Frontal cortex (tissue), 4 donors: Measurements from ENCODE around the gene MYO5C. TPM values are rescaled to one million over a fixed set of nuclear protein-coding genes. Genes with fewer than 3 reads are reported as not detected.
"Not testable (repeated sequence)": the region's sequence is repeated elsewhere in the genome, so short reads cannot be mapped to it uniquely, and the experiment has no call there.

Experiments used
- DNase-seq, 2 donors: peaks; one replicate each; pipeline ENCODE4 v3.0.0; 2012; ENCODE audit warnings: low spot score in 2 of 2
- FAIRE-seq: peaks from 2 replicates; lab custom pipeline; 2012; peaks lifted over from hg19 to GRCh38; lab: Jason Lieb, UNC
- total RNA-seq: library from RNA; depleted of rRNA; stranded (reverse); fragments of >200 nt; gene quantifications from one replicate; pipeline ENCODE4 v1.2.3, GENCODE V29; 2014
- donor health status: control.
- donor health status: control.
- donor health status: control.

MYO5C gene
- total RNA-seq, 1 donor from 2014 or later, result 1.6 TPM

DNA sequence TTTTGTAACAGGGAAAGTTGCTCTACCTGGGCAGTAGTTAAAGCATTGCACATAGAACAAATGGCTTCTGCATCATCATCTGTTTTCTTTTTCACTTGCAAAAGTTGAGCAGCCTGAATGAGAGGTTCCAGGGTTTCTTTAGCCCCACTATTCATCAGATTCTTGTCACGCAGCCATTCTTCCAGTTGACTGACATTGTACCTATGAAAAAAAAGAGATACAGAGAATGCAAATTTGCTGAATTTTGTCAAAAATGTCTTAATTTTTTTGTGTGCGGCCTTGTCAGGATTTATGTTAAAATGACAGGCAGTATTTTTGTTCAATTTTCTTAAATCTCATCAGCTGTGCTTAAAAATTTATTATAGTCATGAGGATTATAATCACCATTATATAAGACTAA, 21.4 kb upstream of the MYO5C start:
- FAIRE-seq, result no peak
- DNase-seq, result no peak

DNA sequence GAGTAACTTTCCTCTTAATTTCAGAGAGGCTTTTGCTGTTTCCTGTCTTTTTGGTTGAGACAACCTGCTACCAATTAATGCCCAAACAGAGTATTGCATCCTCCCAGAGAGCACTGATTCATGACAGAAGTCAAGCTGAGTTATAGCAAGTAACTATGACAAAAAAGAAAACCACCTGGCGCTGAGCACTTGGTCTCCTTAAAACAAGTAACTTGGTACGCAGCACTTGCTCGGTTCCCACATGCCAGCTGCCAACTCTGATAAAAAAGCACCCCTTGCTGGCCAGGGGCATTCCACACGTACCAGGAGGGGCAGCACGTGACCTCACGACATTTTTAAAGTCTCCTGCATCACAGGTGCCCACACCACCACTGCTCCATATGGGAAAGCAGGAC, 13.5 kb upstream of the MYO5C start:
- DNase-seq (no peak), FAIRE-seq (no peak)

DNA sequence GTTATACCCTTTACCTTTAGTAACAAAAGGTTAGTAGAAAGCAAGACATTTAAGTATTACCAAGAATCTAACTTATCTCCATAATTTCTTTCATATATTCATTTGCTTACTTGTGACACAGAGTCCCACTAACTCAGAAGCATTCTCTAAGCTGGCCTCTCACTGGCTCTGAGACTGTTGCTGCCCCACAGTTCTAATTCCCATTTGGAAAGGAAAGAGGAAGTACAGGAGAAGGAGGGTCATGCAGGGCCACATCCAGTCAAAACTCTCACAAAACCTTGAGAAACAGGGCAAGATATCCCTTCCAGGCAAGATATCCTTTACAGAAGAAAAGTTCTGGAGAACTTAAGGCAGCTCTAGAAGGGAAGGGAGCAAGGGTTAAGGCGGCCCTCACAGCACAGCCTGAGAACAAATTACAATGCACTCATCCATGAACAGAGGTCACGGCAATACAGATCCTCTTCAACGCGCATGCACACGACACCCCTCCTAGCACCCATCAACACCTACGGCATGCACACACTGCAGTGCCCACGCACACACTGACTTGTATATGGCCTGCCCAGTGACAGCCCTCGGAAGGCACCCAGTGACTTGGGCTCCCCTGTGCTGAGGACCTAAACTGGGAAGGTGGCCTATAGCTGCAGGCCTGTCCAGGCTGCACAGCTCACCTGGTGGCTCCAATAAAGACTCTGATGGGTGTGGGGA, 13.0 kb upstream of the MYO5C start:
- FAIRE-seq (no peak), DNase-seq (no peak)

DNA sequence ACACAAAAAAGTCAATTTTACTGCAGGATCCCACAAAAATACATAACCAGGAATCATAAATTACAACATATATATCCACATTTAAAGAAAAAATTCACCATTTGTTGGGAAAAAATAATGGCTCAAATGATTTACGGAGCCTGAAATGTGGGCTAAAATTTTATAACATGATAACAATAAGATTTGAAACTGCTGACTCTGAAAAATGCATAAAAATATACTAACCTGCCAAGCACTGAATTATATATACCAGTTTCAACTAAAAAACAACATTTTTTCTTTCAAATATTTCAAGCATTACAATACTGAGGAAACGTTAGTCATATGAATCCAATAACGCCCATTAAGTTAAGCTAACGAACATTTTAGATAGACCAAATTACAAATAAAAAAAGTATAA, 12.2 kb upstream of the MYO5C start:
- no peak for DNase-seq
- no peak for FAIRE-seq

DNA sequence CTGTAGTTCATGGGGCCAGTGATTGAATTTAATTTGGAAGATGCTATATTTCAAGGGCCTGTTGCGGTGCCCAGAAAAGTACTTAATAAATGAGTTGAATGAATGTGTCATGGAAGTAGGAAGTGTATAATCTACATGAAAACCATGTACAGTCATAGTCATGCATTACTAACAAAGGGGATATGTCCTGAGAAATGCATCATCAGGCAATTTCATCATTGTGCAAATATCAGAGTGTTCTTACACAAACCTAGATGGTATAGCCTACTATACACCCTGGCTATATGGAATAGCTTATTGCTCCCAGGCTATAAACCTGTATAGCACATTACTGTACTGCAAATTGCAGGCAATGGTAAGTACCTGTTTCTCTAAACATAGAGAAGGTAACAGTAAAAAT, 10.7 kb upstream of the MYO5C start:
- FAIRE-seq (no peak), DNase-seq (no peak)

DNA sequence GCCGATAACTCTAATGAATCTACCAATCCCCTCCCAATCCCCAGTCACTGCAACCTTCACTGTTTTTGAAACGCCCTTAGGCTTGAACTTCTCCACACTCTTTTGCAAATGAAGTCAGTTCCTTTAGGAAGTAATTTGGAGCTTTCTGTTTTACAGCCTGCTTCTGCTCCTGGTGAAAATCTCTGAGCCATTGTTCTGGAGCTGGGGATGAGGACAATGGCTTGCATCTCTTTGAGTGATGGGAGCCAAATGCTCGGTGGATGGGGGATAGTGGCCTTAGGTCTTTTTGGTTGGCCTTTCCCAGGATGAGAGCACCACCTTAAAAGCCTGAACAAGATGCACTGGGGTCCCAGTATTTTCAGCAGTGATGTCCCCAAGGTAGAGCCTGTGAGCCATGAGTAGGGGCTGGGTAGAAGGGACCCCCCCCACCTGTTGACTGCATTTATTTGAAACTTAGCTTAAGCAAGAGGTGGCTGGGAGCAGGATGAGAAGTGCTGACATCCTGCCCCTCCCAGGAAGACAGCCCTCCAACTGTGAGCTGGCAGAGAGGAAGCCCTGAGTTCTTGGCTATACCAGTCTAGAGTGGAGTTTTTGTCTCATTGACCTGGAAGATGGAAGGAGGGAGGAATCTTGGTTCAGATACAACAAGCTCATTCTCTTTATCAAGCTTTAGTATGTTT, 7.6 kb upstream of the MYO5C start:
- DNase-seq, result no peak
- no peak for FAIRE-seq

DNA sequence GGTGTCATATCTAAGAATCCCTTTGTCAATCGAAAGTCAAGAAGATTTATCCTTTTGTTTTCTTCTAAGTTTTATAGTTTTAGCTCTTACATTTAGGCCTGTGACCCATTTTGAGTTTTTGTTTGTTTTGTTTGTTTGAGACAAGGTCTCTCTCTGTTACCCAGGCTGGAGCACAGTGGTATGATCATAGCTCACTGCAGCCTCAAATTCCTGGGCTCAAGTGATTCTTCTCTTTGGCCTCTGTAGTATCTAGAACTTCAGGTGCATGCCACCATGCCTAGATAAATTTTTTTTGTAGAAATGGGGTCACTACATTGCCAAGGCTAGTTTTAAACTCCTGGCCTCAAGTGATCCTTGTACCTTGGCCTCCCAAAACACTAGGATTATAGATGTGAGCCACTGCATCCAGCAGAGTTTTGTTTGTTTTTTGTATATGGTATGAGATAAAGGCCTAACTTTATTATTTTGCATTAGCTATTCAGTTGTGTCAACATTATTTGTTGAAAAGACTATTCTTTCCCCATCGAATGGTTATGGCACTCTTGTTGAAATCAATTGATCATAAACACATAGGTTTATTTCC, 5.8 kb upstream of the MYO5C start:
- no peak for FAIRE-seq
- DNase-seq, result no peak

DNA sequence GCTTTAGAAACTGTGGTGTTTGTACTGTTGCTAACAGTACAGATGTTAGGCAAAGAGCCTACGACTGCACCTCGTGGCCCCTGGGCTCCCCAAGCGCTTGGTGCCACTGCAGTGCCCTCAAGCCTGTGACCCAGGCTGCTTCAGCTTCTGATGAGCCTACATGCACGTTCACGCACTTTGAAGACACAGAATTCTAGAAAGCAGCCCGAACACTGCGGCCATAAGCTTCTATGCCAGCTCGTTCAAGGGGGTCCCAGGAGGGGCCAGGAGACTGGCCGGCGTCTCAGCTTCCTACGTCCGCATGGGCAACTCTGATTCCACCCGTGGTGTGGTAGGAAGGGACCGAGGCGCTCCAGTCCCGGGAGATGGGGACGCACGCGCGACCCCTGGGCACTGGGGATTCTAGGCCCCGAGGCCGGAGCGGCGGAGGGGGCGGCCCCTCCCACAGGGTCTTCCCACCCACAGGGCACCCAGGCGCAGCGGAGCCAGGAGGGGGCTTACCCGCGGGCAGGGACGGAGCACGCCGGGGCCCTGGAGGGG, 653 bp downstream of the MYO5C start:
- no peak for DNase-seq
- no peak for FAIRE-seq

DNA sequence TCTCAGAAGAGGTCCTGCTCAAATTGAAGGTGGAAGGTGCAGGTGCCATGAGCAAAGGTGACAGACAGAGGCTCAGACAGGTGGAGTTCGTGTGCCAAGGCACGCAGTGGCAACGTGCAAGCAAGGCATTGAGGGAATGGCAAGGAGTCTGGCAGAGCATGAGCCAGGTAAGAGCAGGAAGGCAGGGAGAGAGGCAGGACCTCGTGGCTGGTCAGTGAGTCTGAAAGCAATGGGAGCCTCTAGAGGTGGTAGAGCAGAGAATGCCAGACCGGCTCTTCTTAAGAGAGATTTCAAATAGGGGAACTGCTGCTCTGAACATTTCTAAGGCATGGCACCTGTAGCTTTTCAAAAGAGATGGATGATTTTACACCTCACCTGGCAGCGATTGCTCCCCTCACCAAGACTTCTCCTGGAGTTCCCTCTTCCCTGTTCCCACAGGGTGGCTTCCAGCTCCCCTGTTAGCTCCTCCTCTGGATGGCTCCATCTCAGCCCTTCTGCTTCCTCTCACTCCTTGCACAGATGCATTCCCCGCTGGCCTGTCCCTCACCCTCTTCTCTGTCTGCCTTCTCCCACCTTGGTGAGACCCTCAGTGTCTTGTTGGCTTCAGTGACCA, 2.7 kb downstream of the MYO5C start:
- no peak for FAIRE-seq

DNA sequence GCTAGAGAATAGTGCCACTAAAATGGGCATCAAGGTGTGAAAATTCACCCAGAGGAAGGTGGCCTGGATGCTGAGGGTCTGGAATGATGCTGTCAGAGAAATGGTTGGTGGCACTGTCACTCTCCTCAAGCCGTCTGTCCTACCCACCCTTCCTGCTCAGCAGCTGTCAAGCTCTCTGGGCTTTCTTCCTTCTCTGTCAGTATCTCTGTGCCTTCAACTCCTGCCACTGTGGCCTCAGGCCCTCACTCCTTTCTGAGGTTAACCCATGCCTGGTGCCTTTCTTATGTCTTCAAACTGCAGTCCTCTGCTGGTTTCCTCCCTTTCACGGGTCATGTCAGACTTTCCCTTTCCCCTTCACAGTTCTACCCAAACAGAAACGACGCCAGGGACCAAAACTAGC, 4.4 kb downstream of the MYO5C start:
- FAIRE-seq, result no peak

More for the DNA sequence above, 2.7 kb downstream of the MYO5C start:
- no peak for DNase-seq

DNA sequence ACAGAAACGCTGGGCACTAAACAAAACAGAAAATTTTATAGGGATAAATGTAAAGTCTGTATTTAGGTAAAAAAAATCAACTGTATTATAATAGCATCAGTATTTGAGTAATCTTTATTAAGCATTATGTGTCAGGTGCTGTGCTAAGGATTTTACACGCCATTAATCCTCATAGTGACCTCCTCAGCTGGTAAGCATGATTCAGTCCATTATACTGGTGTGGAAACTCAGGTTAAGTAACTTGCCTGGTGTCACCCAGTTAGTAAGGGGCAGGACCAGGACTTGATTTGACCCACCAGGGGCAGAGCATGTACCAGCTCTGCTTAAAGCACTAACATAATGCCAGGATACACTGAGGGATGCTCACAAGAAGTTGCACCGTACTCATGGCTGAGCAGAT, 4.8 kb downstream of the MYO5C start:
- no peak for FAIRE-seq
- DNase-seq, result no peak

More for the DNA sequence above, 4.4 kb downstream of the MYO5C start:
- DNase-seq, result no peak

DNA sequence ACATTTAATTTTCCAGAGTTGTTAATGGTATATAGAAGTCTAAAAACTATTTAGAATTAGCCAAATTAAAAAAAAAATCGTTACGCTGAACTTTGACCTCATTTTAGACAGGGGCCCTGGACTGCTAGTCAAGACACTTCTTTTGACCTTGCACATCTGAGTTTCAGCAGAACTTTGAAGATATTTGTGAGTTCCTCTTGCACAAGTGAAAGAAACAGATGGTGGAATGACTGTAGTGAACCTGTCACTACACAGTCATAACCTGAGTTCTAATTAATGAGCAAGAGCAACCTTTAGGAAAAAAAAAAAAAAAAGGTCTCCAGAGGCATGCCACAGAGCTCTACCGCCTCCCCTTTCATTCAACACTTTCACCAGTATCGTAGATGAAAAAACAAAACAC, 5.3 kb downstream of the MYO5C start:
- DNase-seq (no peak), FAIRE-seq (no peak)

DNA sequence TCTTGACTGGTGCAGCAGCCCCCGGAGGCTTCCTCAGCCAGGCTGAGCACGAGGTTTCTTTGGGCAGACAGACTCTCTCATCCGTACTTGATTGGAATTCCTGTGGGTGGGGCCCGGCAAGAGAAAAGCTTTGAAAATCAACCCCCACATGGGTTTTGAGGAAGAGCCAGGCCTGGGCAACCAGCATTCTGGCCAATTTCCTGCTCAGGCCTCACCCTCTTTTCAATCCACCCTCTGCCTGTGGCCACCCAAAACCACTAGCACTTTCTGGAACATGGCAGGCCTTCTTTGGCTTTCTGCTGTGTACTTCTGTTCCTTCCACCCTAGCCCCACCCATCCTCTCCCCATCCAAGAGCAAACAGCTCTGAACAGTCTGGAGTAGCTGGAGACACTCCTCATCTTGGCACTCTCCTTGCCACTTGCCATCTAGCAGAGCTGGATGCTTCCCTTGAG, 5.9 kb downstream of the MYO5C start:
- no peak for DNase-seq
- no peak for FAIRE-seq

DNA sequence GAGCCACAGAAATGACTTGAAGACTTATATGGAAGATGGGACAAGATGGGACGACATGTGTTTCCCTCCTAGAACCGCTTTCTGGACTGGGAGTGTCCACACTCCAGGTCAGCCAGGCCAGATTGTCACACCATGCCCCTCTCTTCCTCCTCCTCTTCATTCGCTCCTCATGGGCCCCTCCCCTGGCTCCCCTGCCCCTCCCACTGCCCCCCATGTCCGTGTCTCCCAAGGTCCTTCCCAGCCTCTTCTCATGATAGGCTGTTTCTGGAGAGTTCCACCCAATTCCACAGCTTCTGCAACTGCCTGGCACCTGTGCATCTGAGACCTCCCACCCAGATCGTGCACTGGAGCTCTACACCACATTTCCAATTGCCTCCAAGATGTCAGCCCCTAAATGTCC, 6.6 kb downstream of the MYO5C start:
- no peak for DNase-seq

DNA sequence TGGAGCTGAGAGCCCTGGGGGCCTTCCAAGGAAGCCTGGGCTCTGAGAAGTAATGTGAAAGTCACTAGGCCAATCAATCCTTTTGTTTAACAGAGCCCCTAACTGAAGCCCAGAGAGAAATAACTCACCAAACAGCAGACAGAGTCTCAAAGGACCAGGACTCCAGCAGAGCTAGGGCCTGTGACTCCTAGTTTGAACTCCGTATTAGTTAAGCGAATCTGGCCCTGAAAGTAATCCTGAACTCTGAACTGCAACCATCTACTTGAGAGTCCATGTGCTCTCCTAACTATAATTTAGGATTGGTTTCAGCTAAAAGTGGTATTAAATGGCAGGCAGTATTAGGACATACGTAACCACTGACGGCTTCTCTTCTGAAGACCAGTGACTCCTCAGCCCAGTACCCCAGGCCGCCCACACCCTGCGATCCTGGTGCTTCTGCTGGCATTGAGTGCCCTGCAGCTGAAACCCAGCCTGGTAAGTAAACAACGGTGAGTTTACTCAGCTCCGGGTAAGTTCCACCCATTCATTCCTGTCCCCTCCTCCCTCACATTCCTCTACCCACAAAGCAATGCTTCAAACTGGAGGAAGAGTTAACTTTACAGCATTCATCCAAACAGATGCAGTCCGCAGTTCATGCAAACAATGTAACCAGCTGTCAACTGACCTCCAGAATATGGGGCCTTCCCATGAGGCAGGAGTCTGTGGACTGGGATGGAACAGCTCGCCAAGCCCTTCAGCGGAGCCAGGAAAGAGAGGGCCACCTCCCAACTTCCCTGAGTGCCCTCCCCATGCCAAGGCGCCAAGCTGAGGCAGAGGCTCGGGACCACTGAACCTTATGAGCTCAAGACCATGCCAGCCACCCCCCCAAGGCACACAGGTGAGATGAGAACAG, 7.3 kb downstream of the MYO5C start:
- FAIRE-seq, result no peak
- no peak for DNase-seq

More for the DNA sequence above, 6.6 kb downstream of the MYO5C start:
- no peak for FAIRE-seq

DNA sequence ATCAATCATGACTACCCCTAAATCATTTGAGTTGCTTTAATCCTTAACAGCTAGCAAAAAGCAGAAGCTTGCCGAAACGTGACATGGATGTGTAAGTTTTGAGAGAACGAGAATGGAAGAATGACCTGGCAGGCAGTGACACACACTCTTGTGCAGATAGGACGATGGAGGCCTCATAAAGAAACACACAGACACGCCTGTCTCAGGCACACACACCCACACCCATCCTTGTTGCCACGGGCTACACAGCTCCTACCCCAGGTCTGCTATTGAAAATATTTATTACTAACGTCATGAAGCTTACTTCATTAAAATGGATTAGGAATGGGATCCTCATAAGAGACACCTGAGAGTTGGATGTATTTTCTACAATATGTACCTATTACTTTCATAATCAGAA, 8.5 kb downstream of the MYO5C start:
- no peak for DNase-seq
- FAIRE-seq, result no peak

DNA sequence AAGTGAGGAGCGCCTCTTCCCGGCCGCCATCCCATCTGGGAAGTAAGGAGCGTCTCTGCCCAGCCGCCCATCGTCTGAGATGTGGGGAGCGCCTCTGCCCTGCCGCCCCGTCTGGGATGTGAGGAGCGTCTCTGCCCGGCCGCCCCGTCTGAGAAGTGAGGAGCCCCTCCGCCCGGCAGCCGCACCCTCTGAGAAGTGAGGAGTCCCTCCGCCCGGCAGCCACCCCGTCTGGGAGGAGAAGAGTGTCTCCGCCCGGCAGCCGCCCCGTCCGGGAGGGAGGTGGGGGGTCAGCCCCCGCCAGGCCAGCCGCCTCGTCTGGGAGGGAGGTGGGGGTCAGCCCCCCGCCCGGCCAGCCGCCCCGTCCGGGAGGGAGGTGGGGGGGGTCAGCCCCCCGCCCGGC, 9.7 kb downstream of the MYO5C start:
- not testable (repeated sequence) for FAIRE-seq, DNase-seq

DNA sequence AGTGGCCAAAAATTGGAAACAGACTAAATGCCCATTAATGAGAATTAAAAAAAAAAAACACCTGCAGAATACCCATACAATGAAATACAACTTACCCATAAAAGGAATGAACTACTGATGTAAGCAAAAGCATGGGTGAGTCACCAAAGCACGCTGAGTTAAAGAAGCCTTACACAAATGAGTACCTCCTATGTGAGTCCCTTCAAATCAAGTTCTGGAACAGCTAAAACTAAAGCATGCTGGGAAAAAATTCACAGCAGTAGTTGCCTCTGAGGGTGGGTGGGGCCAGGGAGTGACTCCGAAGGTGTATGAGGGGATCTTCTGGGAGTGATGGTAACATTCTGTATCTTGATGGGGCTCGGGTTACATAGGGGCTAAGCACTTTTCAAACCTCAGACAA, 11.4 kb downstream of the MYO5C start:
- DNase-seq (no peak), FAIRE-seq (no peak)

DNA sequence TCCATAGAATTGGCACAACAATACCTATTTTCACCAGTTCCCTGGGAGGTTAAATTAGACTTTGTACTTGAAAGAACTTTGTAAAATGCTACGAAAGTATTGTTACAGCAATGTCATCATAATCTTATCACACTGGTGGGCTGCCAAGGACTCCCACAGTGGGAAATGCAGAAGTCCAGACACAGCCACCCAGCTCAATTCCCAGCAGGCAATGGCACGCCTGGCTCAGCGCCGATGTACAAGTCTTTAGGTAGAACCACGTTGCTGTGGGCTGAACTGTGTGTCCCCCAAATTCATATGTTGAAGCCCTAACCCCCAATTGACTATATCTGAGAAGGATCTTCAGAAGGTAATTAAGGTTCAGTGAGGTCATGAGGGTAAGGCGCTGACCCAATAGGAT, 12.3 kb downstream of the MYO5C start:
- FAIRE-seq (no peak), DNase-seq (no peak)

DNA sequence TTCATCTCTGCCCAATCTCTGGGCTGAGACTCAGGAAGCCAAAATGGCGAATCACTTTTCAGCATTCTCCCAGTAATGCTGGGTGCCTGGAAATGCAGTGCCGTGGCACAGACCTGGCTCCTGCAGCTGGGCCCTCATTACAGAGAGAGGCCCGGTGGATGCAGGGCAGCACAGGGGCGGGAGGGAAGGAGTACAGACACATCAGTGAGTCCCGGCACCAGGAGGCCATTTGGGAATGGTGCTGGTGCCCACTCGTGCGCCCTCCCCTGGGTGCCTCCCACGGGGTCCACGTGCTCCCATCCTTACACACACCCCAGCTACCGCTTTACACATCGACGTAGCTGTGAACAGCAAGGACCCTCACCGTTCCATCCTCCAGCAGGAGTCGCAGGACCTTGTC, 13.2 kb downstream of the MYO5C start:
- no peak for FAIRE-seq

More for the DNA sequence above, 13.2 kb downstream of the MYO5C start:
- DNase-seq, result no peak
